Measurements from ENCODE around the gene LMOD3. TPM values are rescaled to one million over a fixed set of nuclear protein-coding genes. Genes with fewer than 3 reads are reported as not detected.

Gene LMOD3
- total RNA-seq, 3 donors from 2014 or later (not counting 1 experiment from before 2014, with no cell fraction given) = not detected

DNA sequence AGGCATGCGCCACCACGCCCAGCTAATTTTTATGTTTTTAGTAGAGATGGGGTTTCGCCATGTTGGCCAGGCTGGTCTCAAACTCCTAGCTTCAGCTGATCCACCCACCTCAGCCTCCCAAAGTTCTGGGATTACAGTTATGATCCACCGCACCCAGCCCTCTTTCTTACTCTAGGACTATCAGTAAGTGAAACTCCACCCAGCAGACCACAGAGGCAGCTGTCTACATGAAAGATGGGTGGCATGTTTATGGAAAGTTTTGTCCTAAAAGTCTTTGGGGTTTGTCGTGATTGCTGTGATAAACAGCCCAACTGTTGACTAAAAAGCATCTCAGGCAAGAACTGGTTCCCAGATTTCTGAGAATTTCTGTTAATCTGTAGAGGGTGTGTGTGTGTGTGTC, 26.8 kb downstream of the LMOD3 start:
- no peaks in the 10 kb centered on the region for H3K36me3 Mint-ChIP-seq
- Histone ChIP-seq H3K4me3 (ENCODE audit: low read length) (no peak overlapping the region), H3K9me3 (ENCODE audit: control insufficient read depth, insufficient read depth, low read length) (no peaks in the 10 kb centered on the region), H3K27ac (ENCODE audit: low read length) (peak overlapping the region; percentile 19), H3K36me3 (ENCODE audit: control insufficient read depth, insufficient read depth, low read length) (peaks cover 8% of the 10 kb centered on the region), H3K27me3 (ENCODE audit: control insufficient read depth, insufficient read depth, low read length) (no peaks in the 10 kb centered on the region), H3K4me1 (ENCODE audit: control insufficient read depth, insufficient read depth, low read length) (peaks cover 64% of the 10 kb centered on the region)
- H3K4me1 Mint-ChIP-seq = peaks cover 75 to 81% of the 10 kb centered on the region in 2 donors
- peak overlapping the region; percentile 91 to 93 for H3K27ac Mint-ChIP-seq
- intact Hi-C loops (cut with micrococcal nuclease) = no loop called here
- no peaks in the 10 kb centered on the region for H3K9me3 Mint-ChIP-seq
- no peak for ATAC-seq
- TF ChIP-seq, protein P1, sequence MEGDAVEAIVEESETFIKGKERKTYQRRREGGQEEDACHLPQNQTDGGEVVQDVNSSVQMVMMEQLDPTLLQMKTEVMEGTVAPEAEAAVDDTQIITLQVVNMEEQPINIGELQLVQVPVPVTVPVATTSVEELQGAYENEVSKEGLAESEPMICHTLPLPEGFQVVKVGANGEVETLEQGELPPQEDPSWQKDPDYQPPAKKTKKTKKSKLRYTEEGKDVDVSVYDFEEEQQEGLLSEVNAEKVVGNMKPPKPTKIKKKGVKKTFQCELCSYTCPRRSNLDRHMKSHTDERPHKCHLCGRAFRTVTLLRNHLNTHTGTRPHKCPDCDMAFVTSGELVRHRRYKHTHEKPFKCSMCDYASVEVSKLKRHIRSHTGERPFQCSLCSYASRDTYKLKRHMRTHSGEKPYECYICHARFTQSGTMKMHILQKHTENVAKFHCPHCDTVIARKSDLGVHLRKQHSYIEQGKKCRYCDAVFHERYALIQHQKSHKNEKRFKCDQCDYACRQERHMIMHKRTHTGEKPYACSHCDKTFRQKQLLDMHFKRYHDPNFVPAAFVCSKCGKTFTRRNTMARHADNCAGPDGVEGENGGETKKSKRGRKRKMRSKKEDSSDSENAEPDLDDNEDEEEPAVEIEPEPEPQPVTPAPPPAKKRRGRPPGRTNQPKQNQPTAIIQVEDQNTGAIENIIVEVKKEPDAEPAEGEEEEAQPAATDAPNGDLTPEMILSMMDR (IDR thresholded peaks at IDR 0.05) = no peak
- H3K4me3 Mint-ChIP-seq = peak overlapping the region; percentile 63
- 45% methylated on average over 3 of the region's 5 CpGs for WGBS (ENCODE audit: insufficient coverage)
- no peaks in the 10 kb centered on the region for H3K27me3 Mint-ChIP-seq (ENCODE audit: low read depth in 2 of 2)
- peak in 1 of 2 donors; percentile 53 for DNase-seq

DNA sequence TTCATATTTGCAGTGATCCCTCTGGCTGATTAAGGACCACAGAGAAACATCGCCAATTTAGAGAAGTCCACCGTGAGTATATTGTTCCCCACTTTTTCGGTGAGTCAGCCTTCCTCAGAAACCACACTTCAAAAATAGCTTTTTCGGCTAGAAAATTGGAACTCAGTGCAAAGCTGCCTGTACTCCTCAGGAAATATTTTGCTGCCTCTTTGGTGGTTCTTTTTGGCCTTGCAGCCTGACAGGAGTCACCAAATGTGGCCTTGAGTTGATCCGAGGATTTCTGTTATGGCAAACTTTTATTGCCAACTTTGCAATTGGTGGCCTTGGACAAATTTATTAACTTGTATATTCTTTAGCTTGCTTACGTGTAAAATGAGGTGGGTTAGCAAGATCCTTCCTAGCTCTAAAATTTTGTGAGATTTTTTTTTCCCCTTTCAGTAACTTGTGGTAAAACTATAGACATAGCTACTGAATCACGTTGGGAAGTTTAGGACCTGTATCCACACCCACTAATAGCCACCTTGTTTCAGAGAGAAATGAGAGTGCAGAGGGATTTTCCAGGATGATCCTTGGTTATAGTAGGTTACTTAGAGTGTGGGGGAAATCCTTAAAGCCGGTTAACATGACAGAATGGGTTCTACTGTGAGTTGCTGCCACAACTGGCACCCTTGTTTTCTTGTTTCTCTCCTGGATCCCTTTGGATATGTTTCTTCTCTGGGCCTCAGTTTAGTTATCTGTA, 27.8 kb downstream of the LMOD3 start:
- H3K9me3 Mint-ChIP-seq = no peaks in the 10 kb centered on the region
- H3K36me3 ChIP-seq (ENCODE audit: control insufficient read depth, insufficient read depth, low read length) = peaks cover 9% of the 10 kb centered on the region
- 15% methylated on average over 7 of the region's 8 CpGs for WGBS (ENCODE audit: insufficient coverage)
- no peaks in the 10 kb centered on the region for H3K27me3 ChIP-seq (ENCODE audit: control insufficient read depth, insufficient read depth, low read length)
- intact Hi-C loops (cut with micrococcal nuclease) = no loop called here
- H3K4me3 ChIP-seq (ENCODE audit: low read length) = no peak overlapping the region
- H3K27ac ChIP-seq (ENCODE audit: low read length) = peak overlapping the region; percentile 84
- peaks cover 68% of the 10 kb centered on the region for H3K4me1 ChIP-seq (ENCODE audit: control insufficient read depth, insufficient read depth, low read length)
- peak overlapping the region; percentile 91 to 93 for H3K27ac Mint-ChIP-seq
- H3K4me1 Mint-ChIP-seq = peaks cover 78 to 83% of the 10 kb centered on the region in 2 donors
- H3K27me3 Mint-ChIP-seq (ENCODE audit: low read depth in 2 of 2) = no peaks in the 10 kb centered on the region
- no peaks in the 10 kb centered on the region for H3K9me3 ChIP-seq (ENCODE audit: control insufficient read depth, insufficient read depth, low read length)
- DNase-seq (peak in 1 of 2 donors; percentile 54), ATAC-seq (peak in 2 of 3 donors; percentile 27 to 38)
- TF ChIP-seq, protein P1 (IDR thresholded peaks at IDR 0.05) = no peak
- no peaks in the 10 kb centered on the region for H3K36me3 Mint-ChIP-seq
- H3K4me3 Mint-ChIP-seq = peak overlapping the region; percentile 49

DNA sequence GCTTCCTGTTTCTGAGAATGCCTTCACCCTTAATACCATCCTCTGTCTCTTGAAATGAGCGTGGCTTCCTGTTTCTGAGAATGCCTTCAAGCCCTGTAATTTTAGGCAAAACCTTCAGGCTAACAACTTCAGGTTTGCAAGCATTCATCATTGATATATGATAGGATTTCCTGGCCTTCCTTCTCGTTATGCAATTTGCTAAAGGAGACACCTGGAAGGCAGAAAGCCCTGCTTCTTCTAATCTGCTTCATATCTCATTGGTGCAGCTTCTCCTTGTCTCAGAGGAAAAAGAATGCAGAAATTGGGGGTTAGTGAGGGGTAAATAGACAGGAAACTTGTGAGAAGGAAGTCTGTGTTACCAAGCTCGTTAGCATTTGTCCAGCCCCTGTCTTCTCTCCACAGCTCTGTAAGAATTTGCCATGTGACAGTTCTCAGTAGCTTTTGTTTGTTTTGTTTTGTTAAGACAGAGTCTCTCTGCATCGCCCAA, 30.3 kb downstream of the LMOD3 start:
- 0% methylated on average over 4 of the region's 4 CpGs for WGBS (ENCODE audit: insufficient coverage)
- no peaks in the 10 kb centered on the region for H3K9me3 Mint-ChIP-seq
- no peaks in the 10 kb centered on the region for H3K27me3 ChIP-seq (ENCODE audit: control insufficient read depth, insufficient read depth, low read length)
- H3K27ac ChIP-seq (ENCODE audit: low read length) = peak overlapping the region; percentile 84
- peak overlapping the region; percentile 72 for H3K4me3 Mint-ChIP-seq
- intact Hi-C loops (cut with micrococcal nuclease) = loop anchor here (1.0 kb wide), 1 partner anchor 8 kb away; the partner anchor contains the start of gene ARL6IP5
- ATAC-seq = peak; percentile 61 to 83 (median 70)
- peaks cover 73% of the 10 kb centered on the region for H3K4me1 ChIP-seq (ENCODE audit: control insufficient read depth, insufficient read depth, low read length)
- no peaks in the 10 kb centered on the region for H3K27me3 Mint-ChIP-seq (ENCODE audit: low read depth in 2 of 2)
- peak in 1 of 2 donors; percentile 71 for DNase-seq
- peaks cover 12% of the 10 kb centered on the region for H3K36me3 ChIP-seq (ENCODE audit: control insufficient read depth, insufficient read depth, low read length)
- TF ChIP-seq, protein P1 (IDR thresholded peaks at IDR 0.05) = no peak
- peak overlapping the region; percentile 91 to 93 for H3K27ac Mint-ChIP-seq
- no peaks in the 10 kb centered on the region for H3K9me3 ChIP-seq (ENCODE audit: control insufficient read depth, insufficient read depth, low read length)
- H3K4me3 ChIP-seq (ENCODE audit: low read length) = peak overlapping the region; percentile 14
- H3K36me3 Mint-ChIP-seq = no peaks in the 10 kb centered on the region
- peaks cover 77 to 81% of the 10 kb centered on the region in 2 donors for H3K4me1 Mint-ChIP-seq
